HCT116 (cell line): ENCODE data around the gene RPL11. TPM values are rescaled to one million over a fixed set of nuclear protein-coding genes. Genes with fewer than 3 reads are reported as not detected.

Experiments
- ATAC-seq: fragments of 200-7000 bp; cut with Tn5 transposase; 2 replicates; pipeline ENCODE4 v1.9.1; 2020; ENCODE audit warnings: mild to moderate bottlenecking, moderate library complexity
- Bru-seq: library from RNA; stranded (reverse); fragments of 400-500 nt; gene quantifications from one replicate; lab custom pipeline; 2021; lab: Mats Ljungman, UMichigan
- BruChase-seq, 2 experiments: library from RNA; stranded (reverse); fragments of 400-500 nt; gene quantifications; one replicate each; lab custom pipeline; 2021; lab: Mats Ljungman, UMichigan
- BruUV-seq: library from RNA; stranded (reverse); fragments of 400-500 nt; replicated peaks from 2 replicates; lab custom pipeline; 2021; lab: Mats Ljungman, UMichigan
- CTCF ChIA-PET: fragments of 300-600 bp; sonication (Branson Sonifier 250); formaldehyde crosslinking; loops from one replicate; lab custom pipeline; 2021; ENCODE audit warnings: antibody characterized with exemption; lab: Charles Lee
- POLR2A ChIA-PET: fragments of 300-600, 350-600 bp; sonication (Branson Sonifier 250); formaldehyde crosslinking; loops from one replicate; lab custom pipeline; 2021; ENCODE audit warnings: antibody characterized with exemption; lab: Charles Lee
- RAD21 ChIA-PET, 2 experiments: fragments of 300-600 bp; sonication (Branson Sonifier 250); formaldehyde crosslinking; loops; one replicate each; lab custom pipeline; 2023; ENCODE audit warnings: low total read pairs in 2 of 2; ENCODE audit not compliant: uncharacterized antibody in 2 of 2, unreplicated experiment in 2 of 2, low non-redundant PET in 1 of 2; lab: Charles Lee
- DNase-seq: peaks from one replicate; pipeline ENCODE4 v3.0.0-alpha.2; 2010; ENCODE audit warnings: low read depth, low spot score
- H2AFZ ChIP-seq: fragments of 200-600 bp; shearing (Covaris generic), sonication (generic); 2 replicates; pipeline ENCODE4 v1.6.1; 2017; ENCODE audit warnings: low read depth, mixed run types, mixed read lengths, antibody characterized with exemption, low read length; ENCODE audit not compliant: poor library complexity, severe bottlenecking
- H3K27ac ChIP-seq: 2 replicates; pipeline ENCODE4 v1.5.1; 2012; ENCODE audit warnings: low read depth, low read length
- H3K27me3 ChIP-seq: fragments of 200-600 bp; sonication (generic); 2 replicates; pipeline ENCODE4 v1.6.1; 2016; ENCODE audit warnings: mixed run types, low read length, mixed read lengths; ENCODE audit not compliant: insufficient read depth
- H3K36me3 ChIP-seq, 2 experiments: fragments of 200-500 bp in 1 of 2; fragments of 200-600 bp in 1 of 2; sonication (Bioruptor generic) in 1 of 2; sonication (generic) in 1 of 2; 2 replicates each; pipeline versions ENCODE4 v1.5.1 to v1.6.1; 2014 to 2016; ENCODE audit warnings: low read length in 2 of 2, inconsistent platforms in 1 of 2, mixed read lengths in 1 of 2, mixed run types in 1 of 2; ENCODE audit not compliant: insufficient read depth in 2 of 2, control insufficient read depth in 1 of 2
- H3K4me1 ChIP-seq, 2 experiments: fragments of 200-600 bp in 1 of 2; sonication (generic) in 1 of 2; 2 replicates each; pipeline versions ENCODE4 v1.5.1 to v1.6.1; 2012 to 2017; ENCODE audit warnings: low read length in 2 of 2, inconsistent platforms in 1 of 2, mild to moderate bottlenecking in 1 of 2, mixed read lengths in 1 of 2, mixed run types in 1 of 2, moderate library complexity in 1 of 2; ENCODE audit not compliant: insufficient read depth in 2 of 2, control insufficient read depth in 1 of 2
- H3K4me2 ChIP-seq: fragments of 200-600 bp; sonication (generic); 2 replicates; pipeline ENCODE4 v1.6.1; 2017; ENCODE audit warnings: mixed run types, low read length, mixed read lengths
- H3K4me3 ChIP-seq, 2 experiments: fragments of 200-600 bp in 1 of 2; sonication (generic) in 1 of 2; replicated peaks in 1 of 2; 2 replicates each; pipeline ENCODE4 v1.5.1; 2011 to 2016; ENCODE audit warnings: low read length in 2 of 2, control low read depth in 1 of 2, low read depth in 1 of 2, mild to moderate bottlenecking in 1 of 2, mixed read lengths in 1 of 2, mixed run types in 1 of 2
- H3K79me2 ChIP-seq: fragments of 200-600 bp; sonication (generic); 2 replicates; pipeline ENCODE4 v1.6.1; 2017; ENCODE audit warnings: mild to moderate bottlenecking, mixed run types, low read length, moderate library complexity, mixed read lengths; ENCODE audit not compliant: insufficient read depth
- H3K9ac ChIP-seq: fragments of 200-600 bp; sonication (generic); 2 replicates; pipeline ENCODE4 v1.6.1; 2016; ENCODE audit warnings: low read length, mixed read lengths
- H3K9me2 ChIP-seq: fragments of 200-600 bp; sonication (generic), shearing (Covaris generic); 2 replicates; pipeline ENCODE4 v1.6.1; 2017; ENCODE audit warnings: mixed run types, mild to moderate bottlenecking, moderate library complexity; ENCODE audit not compliant: insufficient read depth
- H3K9me3 ChIP-seq, 2 experiments: fragments of 200-500 bp in 1 of 2; fragments of 200-600 bp in 1 of 2; sonication (Bioruptor generic) in 1 of 2; sonication (generic) in 1 of 2; 2 replicates each; pipeline ENCODE4 v1.6.1; 2014 to 2017; ENCODE audit warnings: low read length in 2 of 2, mixed read lengths in 2 of 2, inconsistent platforms in 1 of 2, low read depth in 1 of 2, mild to moderate bottlenecking in 1 of 2, mixed run types in 1 of 2, moderate library complexity in 1 of 2; ENCODE audit not compliant: control insufficient read depth in 1 of 2, insufficient read depth in 1 of 2
- H4K20me1 ChIP-seq: fragments of 200-600 bp; sonication (generic), shearing (Covaris generic); 2 replicates; pipeline ENCODE4 v1.6.1; 2017; ENCODE audit warnings: mixed run types, mild to moderate bottlenecking, moderate library complexity; ENCODE audit not compliant: insufficient read depth
- ATF3 ChIP-seq: IDR thresholded peaks from 2 replicates; pipeline ENCODE4 v1.6.1; 2012
- CEBPB ChIP-seq: IDR thresholded peaks from 2 replicates; pipeline ENCODE4 v1.6.1; 2012; ENCODE audit warnings: low read depth
- CTCF ChIP-seq, 3 experiments: fragments of 200-600 bp in 1 of 3; sonication (generic) in 1 of 3; IDR thresholded peaks in 2 of 3; conservative IDR thresholded peaks in 1 of 3; 2 replicates each; pipeline ENCODE4 v1.5.1; 2012 to 2017; ENCODE audit warnings: low read depth in 2 of 3, low read length in 2 of 3, antibody characterized with exemption in 1 of 3, borderline replicate concordance in 1 of 3, control low read depth in 1 of 3, mild to moderate bottlenecking in 1 of 3, mixed read lengths in 1 of 3, mixed run types in 1 of 3, moderate library complexity in 1 of 3; ENCODE audit not compliant: insufficient read depth in 1 of 3
- EGR1 ChIP-seq: IDR thresholded peaks from 2 replicates; pipeline ENCODE4 v1.6.1; 2012; ENCODE audit warnings: low read depth
- ELF1 ChIP-seq: IDR thresholded peaks from 2 replicates; pipeline ENCODE4 v1.6.1; 2012; ENCODE audit warnings: low read depth, borderline replicate concordance
- EZH2phosphoT487 ChIP-seq: fragments of 200-600 bp; IDR thresholded peaks from 2 replicates; pipeline ENCODE4 v1.6.1; 2018; ENCODE audit warnings: antibody characterized with exemption, borderline replicate concordance
- FOSL1 ChIP-seq: IDR thresholded peaks from 2 replicates; pipeline ENCODE4 v1.6.1; 2012; ENCODE audit warnings: low read depth
- POLR2A ChIP-seq: IDR thresholded peaks from 2 replicates; pipeline ENCODE4 v1.7.0; 2011; ENCODE audit warnings: borderline replicate concordance; ENCODE audit not compliant: insufficient read depth, insufficient read length; ENCODE audit errors: extremely low read depth
- POLR2AphosphoS5 ChIP-seq: IDR thresholded peaks from 2 replicates; pipeline ENCODE4 v1.6.1; 2011; ENCODE audit warnings: mild to moderate bottlenecking, low read depth, low read length, moderate library complexity
- REST ChIP-seq: IDR thresholded peaks from 2 replicates; pipeline ENCODE4 v1.6.1; 2012; ENCODE audit warnings: low read depth
- SIN3A ChIP-seq: IDR thresholded peaks from 2 replicates; pipeline ENCODE4 v1.6.1; 2012; ENCODE audit warnings: low read depth
- YY1 ChIP-seq: IDR thresholded peaks from 2 replicates; pipeline ENCODE4 v1.6.1; 2011; ENCODE audit warnings: low read length, low read depth, moderate library complexity, mild to moderate bottlenecking; ENCODE audit not compliant: insufficient replicate concordance; ENCODE audit errors: extremely low read depth
- ZBTB33 ChIP-seq: IDR thresholded peaks from 2 replicates; pipeline ENCODE4 v1.6.1; 2011; ENCODE audit warnings: mild to moderate bottlenecking, low read length, moderate library complexity; ENCODE audit not compliant: insufficient replicate concordance; ENCODE audit errors: extremely low read depth
- ZFX ChIP-seq: fragments of 450-650 bp; IDR thresholded peaks from 2 replicates; pipeline ENCODE4 v1.6.1; 2017
- ZNF274 ChIP-seq: fragments of 200-500 bp; sonication (Bioruptor generic); IDR thresholded peaks from 2 replicates; pipeline ENCODE4 v1.6.1; 2014; ENCODE audit warnings: mild to moderate bottlenecking, low read depth, low read length, inconsistent platforms
- intact Hi-C: fragments of 100-400 bp; cut with micrococcal nuclease; formaldehyde crosslinking; loops from 2 replicates; pipeline ENCODE4 v1.10.0; 2022
- long read RNA-seq: library from polyadenylated mRNA; unstranded; transcript quantifications from one replicate; pipeline ENCODE4 v2.0.0, GENCODE V29; 2021; ENCODE audit not compliant: unreplicated experiment
- polyA plus RNA-seq: library from polyadenylated mRNA; unstranded; fragments of >200 nt; gene quantifications from 2 replicates; pipeline ENCODE4 v1.2.1, GENCODE V29; 2012; ENCODE audit warnings: missing spikeins
- total RNA-seq: library from RNA; stranded (reverse); gene quantifications from one replicate; pipeline ENCODE4 v1.2.1, GENCODE V29; 2021; ENCODE audit not compliant: unreplicated experiment

The RPL11 gene
- 1,262 TPM for total RNA-seq
- 2,336 and 2,697 TPM in 2 replicates for polyA plus RNA-seq
- Bru-seq, nascent RNA: percentile 99 among the genes with signal in this experiment
- percentile 99 among the genes with signal in this experiment for BruChase-seq, experiment 1, labeled RNA remaining after a 6-hour chase
- percentile 100 among the genes with signal in this experiment for BruChase-seq, experiment 2, labeled RNA remaining after a 2-hour chase
- long read RNA-seq, transcript RPL11-203 (5 exons, 879 nt): minor isoform, 42 of 1,459 reads
- long read RNA-seq, transcript RPL11-201 (6 exons, 660 nt): minor isoform, 73 of 1,459 reads
- long read RNA-seq, transcript RPL11-206 (6 exons, 1,017 nt): major isoform, 498 of 1,459 reads
- long read RNA-seq, partial matches to known transcripts: 830 of 1,459 reads
- long read RNA-seq, other reads (novel, unspliced or antisense): 12 of 1,459 reads

GRCh38 chr1:23691499-23692307 lies at the start of gene RPL11:
TSS of gene RPL11 (plus strand) at chr1:23691806. CDS start at chr1:23691824, 18 bp downstream.
- peak; percentile 93 for DNase-seq
- Histone ChIP-seq H4K20me1 (peaks cover 37% of the 10 kb centered on the region; the same call in 1 of the 2 replicates), H3K9me3 (no peaks in the 10 kb centered on the region), H3K4me2 (peak within 1 kb of the TSS; percentile 85), H3K36me3 (peaks cover 42 to 50% of the 10 kb centered on the region in 2 experiments), H3K4me3 (peak within 1 kb of the TSS; percentile 87 to 91), H3K4me1 (peaks cover 4 to 29% of the 10 kb centered on the region in 2 experiments; a peak in 3 of 4 replicates), H3K9me2 (no peaks in the 10 kb centered on the region), H3K9ac (peak within 1 kb of the TSS; percentile 97), H3K27me3 (no peaks in the 10 kb centered on the region), H2AFZ (peak within 1 kb of the TSS; percentile 75), H3K27ac (peak within 1 kb of the TSS; percentile 87), H3K79me2 (peaks cover 52% of the 10 kb centered on the region)
- TSS peak; percentile 53 for BruUV-seq
- POLR2A ChIA-PET: interaction anchor here (0.6 to 2.1 kb wide), 20 partner anchors 10 to 526 kb away, joined by 3 to 15 read pairs (median 4); partner anchors contain the start of genes ID3 and PITHD1
- RAD21 ChIA-PET: no interaction called here
- CTCF ChIA-PET: interaction anchor here (0.9 to 1.8 kb wide), 5 partner anchors 21 to 194 kb away, joined by 4 to 8 read pairs (median 5); no protein-coding TSS in a partner anchor
- intact Hi-C loops: no loop called here
- peak; percentile 98 for ATAC-seq
- TF ChIP-seq EZH2phosphoT487 (no peak), ZNF274 (no peak), SIN3A (peak; percentile 82; the same call in 1 of the 2 replicates), EGR1 (peak; percentile 53; the same call in 1 of the 2 replicates), YY1 (peak; percentile 97), POLR2AphosphoS5 (peak; percentile 99), CTCF (IDR thresholded peaks at IDR 0.05 in 2 of 3, conservative IDR thresholded peaks at IDR 0.05 in 1 of 3; ENCODE audit: borderline replicate concordance in 1 of 3, insufficient read depth in 1 of 3, low read depth in 2 of 3, low read length in 2 of 3) (peak; percentile 47 to 73 (median 67); a peak in 5 of 6 replicates), ATF3 (no peak), ELF1 (peak; percentile 73), CEBPB (no peak), ZBTB33 (no peak), FOSL1 (no peak), REST (no peak), POLR2A (peak; percentile 80), ZFX (no peak)
